H1 (cell line): Measurements from ENCODE around the gene EIPR1. TPM values are rescaled to one million over a fixed set of nuclear protein-coding genes. Genes with fewer than 3 reads are reported as not detected.

Source experiments
- CTBP2 ChIP-seq: IDR thresholded peaks from 2 replicates; pipeline ENCODE4 v1.7.0; 2011; ENCODE audit warnings: borderline replicate concordance, mild to moderate bottlenecking, moderate library complexity, mixed read lengths, low read length; ENCODE audit not compliant: insufficient read depth, insufficient read length
- GTF2F1 ChIP-seq: IDR thresholded peaks from 2 replicates; pipeline ENCODE4 v1.6.1; 2012; ENCODE audit warnings: low read depth, low read length, improper control_type of control experiment, borderline replicate concordance
- NRF1 ChIP-seq: IDR thresholded peaks from 2 replicates; pipeline ENCODE4 v1.6.1; 2011; ENCODE audit warnings: mild to moderate bottlenecking, low read depth, low read length, improper control_type of control experiment
- RAD21 ChIP-seq, 2 experiments: IDR thresholded peaks in 1 of 2; conservative IDR thresholded peaks in 1 of 2; 2 replicates each; pipeline ENCODE4 v1.6.1; 2011; ENCODE audit warnings: low read depth in 2 of 2, low read length in 2 of 2, improper control_type of control experiment in 1 of 2, inconsistent platforms in 1 of 2, mild to moderate bottlenecking in 1 of 2, moderate library complexity in 1 of 2
- SIRT6 ChIP-seq: IDR thresholded peaks from one replicate; pipeline ENCODE4 v1.7.1; 2012; ENCODE audit warnings: low read length, inconsistent platforms
- TAF7 ChIP-seq: optimal IDR thresholded peaks from 2 replicates; pipeline ENCODE3; 2011; ENCODE audit warnings: low read depth, mild to moderate bottlenecking, inconsistent platforms, low read length, moderate library complexity, borderline replicate concordance
- TCF12 ChIP-seq: IDR thresholded peaks from 2 replicates; pipeline ENCODE4 v1.6.1; 2011; ENCODE audit warnings: low read depth, mild to moderate bottlenecking, low read length
- polyA plus RNA-seq, 7 experiments: library from polyadenylated mRNA; depleted of rRNA in 3 of 7; stranded (reverse) in 5 of 7; unstranded in 2 of 7; fragments of >200 nt in 5 of 7; fragments of 200-250 nt in 2 of 7; gene quantifications; 1 replicate in 5 of 7; 2 replicates in 1 of 7; 4 replicates in 1 of 7; pipeline versions ENCODE4 v1.2.1 to v1.2.3, GENCODE V29; 2011 to 2013; ENCODE audit warnings: missing spikeins in 2 of 7, mixed read lengths in 2 of 7
- total RNA-seq: library from RNA; stranded (reverse); fragmentation: NEBNext Ultra II Directional; extraction: Animal tissue kit (Norgen Biotek cat#: 25700); gene quantifications from 2 replicates; pipeline ENCODE4 v1.2.1, GENCODE V29; 2021

Gene EIPR1
- total and polyA plus RNA-seq, 2 of the 8 experiments (the other 6 are each of a cell fraction or from before 2014, with no cell fraction given) = 26.3 to 56.4 TPM

- TF ChIP-seq TCF12 (no peak), CTBP2 (no peak), SIRT6 (no peak), GTF2F1 (no peak), TAF7 (no peak), NRF1 (no peak), RAD21 (IDR thresholded peaks at IDR 0.05 in 1 of 2, conservative IDR thresholded peaks at IDR 0.05 in 1 of 2; ENCODE audit: low read depth in 2 of 2, low read length in 2 of 2) (no peak)
These were observed 128.7 kb downstream of the EIPR1 start (continued) for GRCh38 chr2:3248754-3249475.
